BJ (cell line): ENCODE data around the gene DCLK1. TPM values are rescaled to one million over a fixed set of nuclear protein-coding genes. Genes with fewer than 3 reads are reported as not detected.

Source experiments
- CTCF ChIA-PET: fragments of 350-600 bp; formaldehyde crosslinking; extraction: SDS; loops from one replicate; lab custom pipeline; 2021; ENCODE audit warnings: antibody characterized with exemption, inconsistent platforms; lab: Yijun Ruan, JAX
- POLR2A ChIA-PET: fragments of 300-600 bp; sonication (Branson Sonifier 250); formaldehyde crosslinking; extraction: SDS; loops from one replicate; lab custom pipeline; 2021; ENCODE audit warnings: antibody characterized with exemption; lab: Charles Lee
- DNase-seq: peaks from one replicate; pipeline ENCODE4 v3.0.0-alpha.2; 2011; ENCODE audit warnings: low read depth
- H3K27me3 ChIP-seq: 2 replicates; pipeline ENCODE4 v1.6.0; 2011; ENCODE audit warnings: low read length; ENCODE audit not compliant: control insufficient read depth, insufficient read depth
- H3K36me3 ChIP-seq: 2 replicates; pipeline ENCODE4 v1.5.1; 2011; ENCODE audit warnings: low read length; ENCODE audit not compliant: control insufficient read depth, insufficient read depth
- H3K4me3 ChIP-seq: 2 replicates; pipeline ENCODE4 v1.5.1; 2011; ENCODE audit warnings: low read depth, mild to moderate bottlenecking, control low read depth, low read length
- polyA plus RNA-seq: library from polyadenylated mRNA; depleted of rRNA; stranded (reverse); fragments of >200 nt; gene quantifications from 2 replicates; pipeline ENCODE4 v1.2.3, GENCODE V29; 2011
- TF ChIP-seq, protein P1 (sequence below): IDR thresholded peaks from 2 replicates; pipeline ENCODE4 v1.5.1; 2011; ENCODE audit warnings: low read depth, mild to moderate bottlenecking, control low read depth, inconsistent platforms, low read length, moderate library complexity; ENCODE audit not compliant: insufficient read depth

Gene DCLK1
- polyA plus RNA-seq, 1 experiment, result 1.1 TPM

DNA sequence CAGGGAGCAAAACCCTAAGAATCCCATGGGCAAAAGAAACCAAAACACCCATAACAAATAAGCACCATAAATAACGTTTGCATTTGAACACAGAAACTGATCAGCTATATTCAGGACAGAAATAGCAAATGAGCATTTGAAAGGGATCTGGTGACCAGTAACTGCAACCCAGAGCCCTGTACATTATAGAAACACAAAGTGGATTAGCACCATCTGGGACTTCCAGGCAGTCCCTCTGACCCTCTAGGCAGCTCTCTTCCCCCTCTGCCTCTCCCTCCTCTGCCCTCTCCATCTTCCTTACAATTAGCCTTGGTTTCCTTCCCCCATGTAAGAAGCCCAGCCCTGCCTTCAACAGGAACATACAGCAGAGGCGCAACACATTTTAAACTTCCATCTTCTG, 215.0 kb downstream of the DCLK1 start:
- TF ChIP-seq, protein P1, sequence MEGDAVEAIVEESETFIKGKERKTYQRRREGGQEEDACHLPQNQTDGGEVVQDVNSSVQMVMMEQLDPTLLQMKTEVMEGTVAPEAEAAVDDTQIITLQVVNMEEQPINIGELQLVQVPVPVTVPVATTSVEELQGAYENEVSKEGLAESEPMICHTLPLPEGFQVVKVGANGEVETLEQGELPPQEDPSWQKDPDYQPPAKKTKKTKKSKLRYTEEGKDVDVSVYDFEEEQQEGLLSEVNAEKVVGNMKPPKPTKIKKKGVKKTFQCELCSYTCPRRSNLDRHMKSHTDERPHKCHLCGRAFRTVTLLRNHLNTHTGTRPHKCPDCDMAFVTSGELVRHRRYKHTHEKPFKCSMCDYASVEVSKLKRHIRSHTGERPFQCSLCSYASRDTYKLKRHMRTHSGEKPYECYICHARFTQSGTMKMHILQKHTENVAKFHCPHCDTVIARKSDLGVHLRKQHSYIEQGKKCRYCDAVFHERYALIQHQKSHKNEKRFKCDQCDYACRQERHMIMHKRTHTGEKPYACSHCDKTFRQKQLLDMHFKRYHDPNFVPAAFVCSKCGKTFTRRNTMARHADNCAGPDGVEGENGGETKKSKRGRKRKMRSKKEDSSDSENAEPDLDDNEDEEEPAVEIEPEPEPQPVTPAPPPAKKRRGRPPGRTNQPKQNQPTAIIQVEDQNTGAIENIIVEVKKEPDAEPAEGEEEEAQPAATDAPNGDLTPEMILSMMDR, result no peak
- POLR2A ChIA-PET, result no interaction called here
- Histone ChIP-seq H3K4me3 (no peak overlapping the region), H3K27me3 (no peaks in the 10 kb centered on the region), H3K36me3 (no peaks in the 10 kb centered on the region)
- no peak for DNase-seq
- CTCF ChIA-PET, result interaction anchor here (1.9 kb wide), 1 partner anchor 17 kb away, joined by 5 read pairs; no protein-coding TSS in a partner anchor

DNA sequence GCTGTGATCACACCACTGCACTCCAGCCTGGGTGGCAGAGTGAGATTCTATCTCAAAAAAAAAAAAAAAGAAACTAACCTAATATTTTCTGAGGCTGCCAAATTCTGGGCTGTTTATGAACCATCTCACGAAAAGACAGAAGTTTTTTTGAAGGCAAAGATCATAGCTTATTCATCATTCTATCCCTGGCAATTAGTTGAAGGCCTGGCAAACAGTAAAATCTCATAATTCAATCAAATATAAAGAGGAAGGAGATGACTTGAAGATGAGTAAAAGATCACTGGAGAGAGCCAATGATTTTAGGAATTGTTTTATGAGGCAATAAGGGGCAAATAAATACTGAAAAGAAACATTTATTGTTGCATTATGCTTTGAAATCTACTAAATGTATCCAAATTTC, 216.5 kb downstream of the DCLK1 start:
- peak; percentile 88 for DNase-seq
- TF ChIP-seq, protein P1, result no peak
- Histone ChIP-seq H3K27me3 (no peaks in the 10 kb centered on the region), H3K4me3 (no peak overlapping the region), H3K36me3 (no peaks in the 10 kb centered on the region)
- ChIA-PET POLR2A (interaction anchor here (0.6 kb wide), 1 partner anchor 13 kb away, joined by 3 read pairs; no protein-coding TSS in a partner anchor), CTCF (interaction anchor here (1.2 to 1.9 kb wide), 3 partner anchors 11 to 40 kb away, joined by 3 to 6 read pairs (median 4); no protein-coding TSS in a partner anchor)

DNA sequence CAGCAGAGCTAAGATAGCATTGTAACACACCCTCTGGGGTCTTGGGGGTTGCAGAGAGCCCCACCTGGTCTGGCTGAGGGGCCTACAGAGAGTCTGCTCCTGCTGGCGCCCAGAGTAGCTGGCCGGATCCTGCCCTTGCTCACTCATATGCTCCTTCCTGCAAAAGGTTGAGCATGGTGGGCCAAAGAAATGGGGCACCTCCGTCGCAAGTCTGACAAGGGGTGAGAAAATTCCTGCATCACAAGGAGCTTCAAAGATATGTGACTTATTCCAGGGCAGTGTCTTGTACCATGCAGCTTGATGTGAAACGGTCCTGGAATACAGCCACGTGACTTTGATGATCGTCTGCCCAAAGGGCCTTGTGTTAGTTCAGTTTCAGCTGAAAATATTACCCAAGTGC, 218.3 kb downstream of the DCLK1 start:
- no peak overlapping the region for H3K4me3 ChIP-seq
- TF ChIP-seq, protein P1, result no peak
- ChIA-PET POLR2A (no interaction called here), CTCF (interaction anchor here (1.1 kb wide), 1 partner anchor 40 kb away, joined by 3 read pairs; no protein-coding TSS in a partner anchor)
- no peak for DNase-seq
- H3K36me3 ChIP-seq, result no peaks in the 10 kb centered on the region
- H3K27me3 ChIP-seq, result no peaks in the 10 kb centered on the region

DNA sequence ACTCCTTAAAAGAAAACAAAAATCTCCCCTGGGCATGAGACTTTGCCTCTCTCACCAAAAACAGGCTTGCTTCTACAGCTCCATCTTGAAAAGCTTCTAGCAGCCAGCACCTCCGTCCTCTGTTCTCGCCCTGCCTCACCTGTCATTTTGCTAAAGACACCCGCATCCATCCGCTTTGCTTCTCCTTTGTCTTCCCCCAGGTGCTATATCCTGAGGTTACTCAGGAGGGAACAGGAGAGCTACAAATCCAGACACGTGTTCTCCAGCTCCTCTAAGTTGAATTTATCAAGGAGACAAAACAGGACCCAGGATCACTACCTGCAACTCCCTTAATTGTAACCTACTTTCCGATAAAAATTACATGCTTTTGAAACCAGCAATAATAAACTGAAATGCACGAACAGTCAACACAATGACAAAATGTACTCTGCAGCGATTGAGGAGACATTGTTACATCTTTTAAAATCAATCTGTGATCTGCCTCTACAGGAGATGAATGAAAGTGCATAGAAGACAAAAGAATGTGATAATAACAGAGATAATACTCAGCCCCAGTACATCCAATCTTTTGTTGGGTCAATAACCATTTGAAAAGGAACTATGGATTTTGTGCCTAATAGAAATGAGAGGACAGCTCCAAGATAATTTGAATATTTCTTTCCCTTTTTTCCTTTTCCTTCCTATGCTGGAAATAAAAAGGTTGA, 221.2 kb downstream of the DCLK1 start:
- POLR2A ChIA-PET, result no interaction called here

DNA sequence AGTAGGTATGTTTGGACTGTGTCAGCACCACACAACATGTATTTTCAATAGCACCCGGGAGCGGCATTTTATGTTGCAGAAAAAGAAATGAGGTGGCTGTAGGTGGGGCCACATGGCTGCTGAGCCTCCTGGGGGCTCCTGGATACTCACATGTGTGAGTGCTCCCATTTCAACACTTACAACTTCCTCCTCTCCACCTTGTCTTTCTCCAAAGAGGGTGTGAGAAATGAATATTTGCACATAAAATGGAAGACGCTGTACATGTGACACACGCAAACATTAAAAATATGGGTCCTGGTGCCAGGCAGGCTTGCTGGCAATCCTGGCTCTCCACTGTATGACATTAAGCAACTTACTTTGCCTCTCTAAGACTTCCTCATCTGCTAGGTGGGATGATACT, 222.1 kb downstream of the DCLK1 start:
- ChIA-PET POLR2A (no interaction called here), CTCF (no interaction called here)
- no peaks in the 10 kb centered on the region for H3K36me3 ChIP-seq
- TF ChIP-seq, protein P1, result no peak
- no peak overlapping the region for H3K4me3 ChIP-seq
- DNase-seq, result no peak
- no peaks in the 10 kb centered on the region for H3K27me3 ChIP-seq

More for the DNA sequence above, 221.2 kb downstream of the DCLK1 start:
- H3K36me3 ChIP-seq, result no peaks in the 10 kb centered on the region
- CTCF ChIA-PET, result no interaction called here
- no peaks in the 10 kb centered on the region for H3K27me3 ChIP-seq
- TF ChIP-seq, protein P1, result no peak
- H3K4me3 ChIP-seq, result no peak overlapping the region
- DNase-seq, result no peak
